Activated naive CD8-positive, alpha-beta T cell treated with anti-CD3 and anti-CD28 coated beads, Interleukin-2, amount 10 ng/mL, durations not matched to agents 7 days and 5 days (primary cell): ENCODE data around the gene NSD2. TPM values are rescaled to one million over a fixed set of nuclear protein-coding genes. Genes with fewer than 3 reads are reported as not detected.

Source experiments
- ATAC-seq: fragments of 150-1000 bp; cut with Tn5 transposase; one replicate; pipeline ENCODE4 v1.10.0; 2021; ENCODE audit warnings: low read depth, moderate library complexity
- POLR2A ChIA-PET: fragments of 350-600 bp; sonication (Branson Sonifier 250); formaldehyde crosslinking; loops from one replicate; lab custom pipeline; 2021; ENCODE audit warnings: antibody characterized with exemption; lab: Charles Lee
- DNase-seq: peaks from one replicate; pipeline ENCODE4 v3.0.0; 2021
- H3K27ac Mint-ChIP-seq: one replicate; pipeline ENCODE4 v1.8.0; 2022; ENCODE audit warnings: mild to moderate bottlenecking, mixed read lengths
- H3K27me3 Mint-ChIP-seq: one replicate; pipeline ENCODE4 v1.8.0; 2022; ENCODE audit warnings: mild to moderate bottlenecking, moderate library complexity, mixed read lengths
- H3K36me3 Mint-ChIP-seq: one replicate; pipeline ENCODE4 v1.8.0; 2021; ENCODE audit warnings: mild to moderate bottlenecking, mixed read lengths
- H3K4me1 Mint-ChIP-seq: one replicate; pipeline ENCODE4 v1.8.0; 2021; ENCODE audit warnings: mixed read lengths
- H3K4me3 Mint-ChIP-seq: one replicate; pipeline ENCODE4 v1.8.0; 2022; ENCODE audit warnings: mild to moderate bottlenecking, moderate library complexity, mixed read lengths
- H3K9me3 Mint-ChIP-seq: one replicate; pipeline ENCODE4 v1.8.0; 2021; ENCODE audit warnings: mixed read lengths
- total RNA-seq, 2 experiments: library from RNA; stranded (reverse); gene quantifications; one replicate each; pipeline ENCODE4 v1.2.3, GENCODE V29; 2021

The NSD2 gene
- total RNA-seq, 2 experiments from 2014 or later: 218 to 231 TPM

- POLR2A ChIA-PET: no interaction called here
- peaks cover 17% of the 10 kb centered on the region for H3K36me3 Mint-ChIP-seq
Observed at GRCh38 chr4:1952058-1952700, 81.0 kb downstream of the NSD2 start.

GRCh38 chr4:1952719-1953118 is 81.5 kb downstream of the NSD2 start:
- no peaks in the 10 kb centered on the region for H3K27me3 Mint-ChIP-seq
- DNase-seq: no peak
- no peak for ATAC-seq
- H3K9me3 Mint-ChIP-seq: no peaks in the 10 kb centered on the region
- peaks cover 17% of the 10 kb centered on the region for H3K36me3 Mint-ChIP-seq
- no peak overlapping the region for H3K27ac Mint-ChIP-seq
- POLR2A ChIA-PET: no interaction called here
- H3K4me3 Mint-ChIP-seq: no peak overlapping the region
- H3K4me1 Mint-ChIP-seq: no peaks in the 10 kb centered on the region

More at GRCh38 chr4:1952058-1952700, 81.0 kb downstream of the NSD2 start:
- Mint-ChIP-seq H3K27ac (no peak overlapping the region), H3K4me1 (no peaks in the 10 kb centered on the region), H3K9me3 (no peaks in the 10 kb centered on the region), H3K4me3 (no peak overlapping the region), H3K27me3 (no peaks in the 10 kb centered on the region)
- peak; percentile 19 for ATAC-seq
- no peak for DNase-seq

GRCh38 chr4:1953335-1953734 is 82.1 kb downstream of the NSD2 start:
- Mint-ChIP-seq H3K36me3 (peaks cover 21% of the 10 kb centered on the region), H3K9me3 (no peaks in the 10 kb centered on the region), H3K4me1 (no peaks in the 10 kb centered on the region), H3K27ac (no peak overlapping the region), H3K4me3 (no peak overlapping the region), H3K27me3 (no peaks in the 10 kb centered on the region)
- POLR2A ChIA-PET: no interaction called here
- DNase-seq: no peak
- ATAC-seq: no peak

GRCh38 chr4:1956631-1957030 is 85.4 kb downstream of the NSD2 start:
- Mint-ChIP-seq H3K27me3 (no peaks in the 10 kb centered on the region), H3K4me1 (peaks cover 2% of the 10 kb centered on the region), H3K9me3 (no peaks in the 10 kb centered on the region), H3K4me3 (no peak overlapping the region), H3K27ac (no peak overlapping the region), H3K36me3 (peaks cover 34% of the 10 kb centered on the region)
- no peak for ATAC-seq
- POLR2A ChIA-PET: interaction anchor here (1.1 kb wide), 1 partner anchor 14 kb away, joined by 4 read pairs; no protein-coding TSS in a partner anchor
- DNase-seq: no peak

- Mint-ChIP-seq H3K36me3 (peaks cover 49% of the 10 kb centered on the region), H3K4me1 (peaks cover 2% of the 10 kb centered on the region), H3K27ac (no peak overlapping the region), H3K4me3 (no peak overlapping the region), H3K27me3 (no peaks in the 10 kb centered on the region), H3K9me3 (no peaks in the 10 kb centered on the region)
- DNase-seq: no peak
- POLR2A ChIA-PET: no interaction called here
- ATAC-seq: no peak
Observed at GRCh38 chr4:1958276-1959103, 87.3 kb downstream of the NSD2 start.

GRCh38 chr4:1959104-1959384 is 87.9 kb downstream of the NSD2 start:
- no peaks in the 10 kb centered on the region for H3K9me3 Mint-ChIP-seq
- H3K4me3 Mint-ChIP-seq: no peak overlapping the region
- no peak overlapping the region for H3K27ac Mint-ChIP-seq
- peaks cover 53% of the 10 kb centered on the region for H3K36me3 Mint-ChIP-seq
- no peaks in the 10 kb centered on the region for H3K27me3 Mint-ChIP-seq
- POLR2A ChIA-PET: no interaction called here
- no peak for ATAC-seq
- peaks cover 2% of the 10 kb centered on the region for H3K4me1 Mint-ChIP-seq
- no peak for DNase-seq

GRCh38 chr4:1960170-1960825 is 89.1 kb downstream of the NSD2 start:
- ATAC-seq (no peak), DNase-seq (no peak)
- Mint-ChIP-seq H3K27me3 (no peaks in the 10 kb centered on the region), H3K9me3 (no peaks in the 10 kb centered on the region), H3K27ac (peak overlapping the region; percentile 13), H3K36me3 (peaks cover 62% of the 10 kb centered on the region), H3K4me1 (peaks cover 4% of the 10 kb centered on the region), H3K4me3 (no peak overlapping the region)
- POLR2A ChIA-PET: no interaction called here

GRCh38 chr4:1961038-1961437 is 89.8 kb downstream of the NSD2 start:
- ATAC-seq: no peak
- no peak for DNase-seq
- no peaks in the 10 kb centered on the region for H3K27me3 Mint-ChIP-seq
- no peaks in the 10 kb centered on the region for H3K9me3 Mint-ChIP-seq
- H3K27ac Mint-ChIP-seq: no peak overlapping the region
- peaks cover 65% of the 10 kb centered on the region for H3K36me3 Mint-ChIP-seq
- H3K4me1 Mint-ChIP-seq: peaks cover 4% of the 10 kb centered on the region
- POLR2A ChIA-PET: no interaction called here
- no peak overlapping the region for H3K4me3 Mint-ChIP-seq

- no peak overlapping the region for H3K4me3 Mint-ChIP-seq
- no peak overlapping the region for H3K27ac Mint-ChIP-seq
- POLR2A ChIA-PET: no interaction called here
- DNase-seq (no peak), ATAC-seq (no peak)
- H3K27me3 Mint-ChIP-seq: no peaks in the 10 kb centered on the region
- no peaks in the 10 kb centered on the region for H3K9me3 Mint-ChIP-seq
- peaks cover 4% of the 10 kb centered on the region for H3K4me1 Mint-ChIP-seq
- H3K36me3 Mint-ChIP-seq: peaks cover 64% of the 10 kb centered on the region
Observed at GRCh38 chr4:1961563-1961962, 90.4 kb downstream of the NSD2 start.

- peaks cover 64% of the 10 kb centered on the region for H3K36me3 Mint-ChIP-seq
- H3K27me3 Mint-ChIP-seq: no peaks in the 10 kb centered on the region
- no peaks in the 10 kb centered on the region for H3K9me3 Mint-ChIP-seq
- H3K27ac Mint-ChIP-seq: peak overlapping the region; percentile 36
- peaks cover 4% of the 10 kb centered on the region for H3K4me1 Mint-ChIP-seq
- POLR2A ChIA-PET: no interaction called here
- no peak overlapping the region for H3K4me3 Mint-ChIP-seq
- ATAC-seq (no peak), DNase-seq (no peak)
Observed at GRCh38 chr4:1962980-1963379, 91.8 kb downstream of the NSD2 start.

- H3K36me3 Mint-ChIP-seq: peaks cover 65% of the 10 kb centered on the region
- H3K9me3 Mint-ChIP-seq: no peaks in the 10 kb centered on the region
- POLR2A ChIA-PET: no interaction called here
- DNase-seq (no peak), ATAC-seq (no peak)
- no peak overlapping the region for H3K4me3 Mint-ChIP-seq
- H3K27ac Mint-ChIP-seq: no peak overlapping the region
- H3K27me3 Mint-ChIP-seq: no peaks in the 10 kb centered on the region
- peaks cover 3% of the 10 kb centered on the region for H3K4me1 Mint-ChIP-seq
Observed at GRCh38 chr4:1964443-1964842, 93.2 kb downstream of the NSD2 start.

GRCh38 chr4:1964971-1965370 is 93.8 kb downstream of the NSD2 start:
- Mint-ChIP-seq H3K4me1 (peaks cover 2% of the 10 kb centered on the region), H3K4me3 (no peak overlapping the region), H3K36me3 (peaks cover 65% of the 10 kb centered on the region), H3K27me3 (no peaks in the 10 kb centered on the region), H3K27ac (peak overlapping the region; percentile 23), H3K9me3 (no peaks in the 10 kb centered on the region)
- POLR2A ChIA-PET: no interaction called here
- no peak for ATAC-seq
- no peak for DNase-seq

- Mint-ChIP-seq H3K27me3 (no peaks in the 10 kb centered on the region), H3K9me3 (no peaks in the 10 kb centered on the region), H3K27ac (no peak overlapping the region), H3K4me1 (peaks cover 2% of the 10 kb centered on the region), H3K4me3 (no peak overlapping the region), H3K36me3 (peaks cover 53% of the 10 kb centered on the region)
- POLR2A ChIA-PET: no interaction called here
- DNase-seq (no peak), ATAC-seq (no peak)
Observed at GRCh38 chr4:1967512-1968149, 96.4 kb downstream of the NSD2 start.
